ENCODE results near the gene LRSAM1.

- TF ChIP-seq CTCF (conservative IDR thresholded peaks at IDR 0.05; ENCODE audit: low read length): no peak
- TF ChIP-seq EZH2phosphoT487 (IDR thresholded peaks at IDR 0.05; ENCODE audit: borderline replicate concordance, low read depth, low read length): no peak
Measured at GRCh38 chr9:127485995-127486394, 34.7 kb downstream of the LRSAM1 start.
